H9 (cell line): ENCODE data around the gene OR12D1. TPM values are rescaled to one million over a fixed set of nuclear protein-coding genes. Genes with fewer than 3 reads are reported as not detected.

Source experiments
- DNase-seq: peaks from one replicate; pipeline ENCODE4 v3.0.0-alpha.2; 2017
- H2AFZ ChIP-seq: one replicate; pipeline ENCODE4 v1.6.1; 2013; ENCODE audit warnings: mild to moderate bottlenecking, low read length, control low read depth, moderate library complexity
- H2AK5ac ChIP-seq: 2 replicates; pipeline ENCODE4 v1.6.1; 2013; ENCODE audit warnings: low read length, control low read depth, mixed read lengths; ENCODE audit not compliant: insufficient read length
- H2BK120ac ChIP-seq: one replicate; pipeline ENCODE4 v1.6.1; 2013; ENCODE audit warnings: low read depth, mild to moderate bottlenecking, low read length, control low read depth, inconsistent platforms; ENCODE audit not compliant: poor library complexity, severe bottlenecking
- H2BK12ac ChIP-seq: 2 replicates; pipeline ENCODE4 v1.6.1; 2013; ENCODE audit warnings: low read length, control low read depth, mixed read lengths, low read depth; ENCODE audit not compliant: insufficient read length
- H2BK15ac ChIP-seq: 2 replicates; pipeline ENCODE4 v1.6.1; 2013; ENCODE audit warnings: low read depth, low read length, control low read depth
- H2BK20ac ChIP-seq: one replicate; pipeline ENCODE4 v1.6.1; 2013; ENCODE audit warnings: low read depth, mild to moderate bottlenecking, low read length, control low read depth, inconsistent platforms; ENCODE audit not compliant: poor library complexity, severe bottlenecking
- H2BK5ac ChIP-seq: 2 replicates; pipeline ENCODE4 v1.6.1; 2013; ENCODE audit warnings: low read length, control low read depth, mixed read lengths; ENCODE audit not compliant: insufficient read length
- H3K14ac ChIP-seq: 2 replicates; pipeline ENCODE4 v1.6.1; 2013; ENCODE audit warnings: low read length, control low read depth; ENCODE audit not compliant: insufficient read depth
- H3K18ac ChIP-seq: 2 replicates; pipeline ENCODE4 v1.6.1; 2013; ENCODE audit warnings: low read depth, mild to moderate bottlenecking, mixed read lengths, low read length, control low read depth; ENCODE audit not compliant: insufficient read length
- H3K23ac ChIP-seq: 2 replicates; pipeline ENCODE4 v1.6.1; 2013; ENCODE audit warnings: low read length, control low read depth, mixed read lengths, low read depth; ENCODE audit not compliant: insufficient read length
- H3K23me2 ChIP-seq: 2 replicates; pipeline ENCODE4 v1.6.1; 2013; ENCODE audit warnings: low read depth, mild to moderate bottlenecking, mixed read lengths, low read length, control low read depth; ENCODE audit not compliant: insufficient read length, poor library complexity, severe bottlenecking
- H3K27ac ChIP-seq: 2 replicates; pipeline ENCODE4 v1.5.1; 2013; ENCODE audit warnings: low read length, control low read depth, mixed read lengths, low read depth; ENCODE audit not compliant: insufficient read length
- H3K27me3 ChIP-seq: 2 replicates; pipeline ENCODE4 v1.6.1; 2013; ENCODE audit warnings: low read length, control low read depth, inconsistent platforms; ENCODE audit not compliant: insufficient read depth
- H3K4ac ChIP-seq: 2 replicates; pipeline ENCODE4 v1.6.1; 2013; ENCODE audit warnings: low read depth, mild to moderate bottlenecking, control low read depth, inconsistent platforms, low read length, moderate library complexity
- H3K4me1 ChIP-seq: 2 replicates; pipeline ENCODE4 v1.6.1; 2013; ENCODE audit warnings: low read length, control low read depth, inconsistent platforms; ENCODE audit not compliant: insufficient read depth
- H3K4me2 ChIP-seq: 2 replicates; pipeline ENCODE4 v1.6.1; 2013; ENCODE audit warnings: low read length, control low read depth, mixed read lengths; ENCODE audit not compliant: insufficient read length, insufficient read depth
- H3K56ac ChIP-seq: 2 replicates; pipeline ENCODE4 v1.6.1; 2013; ENCODE audit warnings: low read depth, mild to moderate bottlenecking, mixed read lengths, low read length, control low read depth; ENCODE audit not compliant: insufficient read length
- H3K79me1 ChIP-seq: 2 replicates; pipeline ENCODE4 v1.6.1; 2013; ENCODE audit warnings: low read depth, mild to moderate bottlenecking, moderate library complexity, low read length, control low read depth, inconsistent platforms; ENCODE audit not compliant: insufficient read depth, poor library complexity, severe bottlenecking
- H3K79me2 ChIP-seq: 2 replicates; pipeline ENCODE4 v1.6.1; 2013; ENCODE audit warnings: low read length, control low read depth, inconsistent platforms; ENCODE audit not compliant: insufficient read depth
- H3K9ac ChIP-seq: 2 replicates; pipeline ENCODE4 v1.6.1; 2013; ENCODE audit warnings: low read length, control low read depth, mixed read lengths; ENCODE audit not compliant: insufficient read length; ENCODE audit errors: extremely low read depth
- H3K9me3 ChIP-seq: one replicate; pipeline ENCODE4 v1.6.1; 2013; ENCODE audit warnings: low read depth, low read length, inconsistent platforms; ENCODE audit not compliant: control insufficient read depth
- H3T11ph ChIP-seq: one replicate; pipeline ENCODE4 v1.6.1; 2013; ENCODE audit warnings: mild to moderate bottlenecking, low read length, control low read depth, inconsistent platforms
- H4K20me1 ChIP-seq: one replicate; pipeline ENCODE4 v1.6.1; 2013; ENCODE audit not compliant: control insufficient read depth, insufficient read length, insufficient read depth
- H4K5ac ChIP-seq: 2 replicates; pipeline ENCODE4 v1.6.1; 2013; ENCODE audit warnings: low read depth, mild to moderate bottlenecking, mixed read lengths, low read length, control low read depth; ENCODE audit not compliant: insufficient read length
- H4K8ac ChIP-seq: replicated peaks from 2 replicates; pipeline ENCODE4 v1.6.1; 2013; ENCODE audit warnings: low read length, control low read depth, mixed read lengths, low read depth; ENCODE audit not compliant: insufficient read length
- H4K91ac ChIP-seq: 2 replicates; pipeline ENCODE4 v1.6.1; 2013; ENCODE audit warnings: low read depth, mild to moderate bottlenecking, moderate library complexity, mixed read lengths, low read length, control low read depth; ENCODE audit not compliant: insufficient read length
- H3K27ac Mint-ChIP-seq, 3 experiments: 2 replicates in 2 of 3; 3 replicates in 1 of 3; pipeline ENCODE4 v1.8.0; 2020 to 2021; ENCODE audit warnings: mixed read lengths in 3 of 3, mild to moderate bottlenecking in 1 of 3, moderate library complexity in 1 of 3
- H3K27me3 Mint-ChIP-seq: 2 replicates; pipeline ENCODE4 v1.8.0; 2021; ENCODE audit warnings: low read depth, mild to moderate bottlenecking, moderate library complexity, mixed read lengths
- H3K36me3 Mint-ChIP-seq, 3 experiments: 2 replicates in 2 of 3; 3 replicates in 1 of 3; pipeline ENCODE4 v1.8.0; 2020 to 2021; ENCODE audit warnings: low read depth in 3 of 3, mixed read lengths in 3 of 3; ENCODE audit not compliant: insufficient read depth in 1 of 3
- H3K4me1 Mint-ChIP-seq, 2 experiments: 2 replicates each; pipeline ENCODE4 v1.8.0; 2020; ENCODE audit warnings: mixed read lengths in 2 of 2
- H3K4me3 Mint-ChIP-seq, 2 experiments: 2 replicates in 1 of 2; 3 replicates in 1 of 2; pipeline ENCODE4 v1.8.0; 2020 to 2021; ENCODE audit warnings: mild to moderate bottlenecking in 2 of 2, mixed read lengths in 2 of 2, moderate library complexity in 1 of 2
- H3K9me3 Mint-ChIP-seq, 2 experiments: 2 replicates in 1 of 2; 3 replicates in 1 of 2; pipeline ENCODE4 v1.8.0; 2020; ENCODE audit warnings: mild to moderate bottlenecking in 2 of 2, mixed read lengths in 2 of 2, moderate library complexity in 1 of 2
- CTCF ChIP-seq: fragments of 200-600 bp; sonication (generic); conservative IDR thresholded peaks from 3 replicates; pipeline ENCODE4 v1.8.0; 2021; ENCODE audit warnings: antibody characterized with exemption, mild to moderate bottlenecking
- WGBS: extraction: QIAGEN DNeasy Blood & Tissue Kit; methylation state at CpG from one replicate; pipeline ENCODE4 v1.1.7; 2013; ENCODE audit warnings: missing lambda C conversion rate, low lambda C conversion rate, mixed read lengths; ENCODE audit not compliant: insufficient read length; ENCODE audit errors: extremely low coverage; 5-methylcytosine and 5-hydroxymethylcytosine counted together
- total RNA-seq: library from RNA; stranded (reverse); gene quantifications from 2 replicates; pipeline ENCODE4 v1.2.1, GENCODE V29; 2021

Gene OR12D1
- total RNA-seq, 1 experiment from 2014 or later = not detected

- Histone ChIP-seq H2BK15ac (no peak overlapping the region), H3K79me2 (no peaks in the 10 kb centered on the region), H2BK120ac (no peak overlapping the region), H3K27ac (no peak overlapping the region), H3K27me3 (no peaks in the 10 kb centered on the region), H2AFZ (no peak overlapping the region), H3K14ac (no peak overlapping the region), H4K8ac (no peak overlapping the region), H3K23ac (no peak overlapping the region), H3K9ac (no peak overlapping the region), H4K20me1 (no peaks in the 10 kb centered on the region), H4K91ac (no peak overlapping the region), H2BK5ac (no peak overlapping the region), H3K56ac (no peak overlapping the region), H3K4me1 (peaks cover 3% of the 10 kb centered on the region; the same call in 1 of the 2 replicates), H3K79me1 (no peaks in the 10 kb centered on the region), H3K9me3 (no peaks in the 10 kb centered on the region), H2BK20ac (no peak overlapping the region), H3T11ph (no peak overlapping the region), H3K4me2 (no peak overlapping the region), H3K18ac (no peak overlapping the region), H2BK12ac (no peak overlapping the region), H3K4ac (no peak overlapping the region), H3K23me2 (no peaks in the 10 kb centered on the region), H4K5ac (no peak overlapping the region), H2AK5ac (no peak overlapping the region)
- TF ChIP-seq CTCF = no peak
- peaks cover 0 to 11% (median 0%) of the 10 kb centered on the region in 3 experiments; a peak in 2 of 7 replicates for H3K36me3 Mint-ChIP-seq
- peaks cover 4 to 6% of the 10 kb centered on the region in 2 experiments; a peak in 3 of 5 replicates for H3K9me3 Mint-ChIP-seq
- no CpG with 5 or more reads among the region's 3 CpGs for WGBS
- no peak overlapping the region for H3K4me3 Mint-ChIP-seq
- H3K27me3 Mint-ChIP-seq = no peaks in the 10 kb centered on the region
- no peak for DNase-seq
- H3K4me1 Mint-ChIP-seq = peaks cover 11 to 16% of the 10 kb centered on the region in 2 experiments
- no peak overlapping the region for H3K27ac Mint-ChIP-seq
Observed at GRCh38 chr6:29451471-29452193, 36.9 kb downstream of the OR12D1 start.
